Subcutaneous abdominal adipose tissue (tissue), 5 donors: ENCODE data around the gene C16orf90.

Experiments used
- H3K27ac ChIP-seq: one replicate; pipeline ENCODE4 v1.7.0; 2013; ENCODE audit warnings: low read depth, mild to moderate bottlenecking, inconsistent platforms, low read length, moderate library complexity
- H3K27me3 ChIP-seq, 5 donors: one replicate each; pipeline ENCODE4 v1.7.0; 2013; ENCODE audit warnings: low read length in 5 of 5, inconsistent platforms in 1 of 5; ENCODE audit not compliant: control insufficient read depth in 5 of 5, insufficient read depth in 4 of 5
- H3K36me3 ChIP-seq, 5 donors: one replicate each; pipeline ENCODE4 v1.7.0; 2013; ENCODE audit warnings: low read length in 5 of 5; ENCODE audit not compliant: control insufficient read depth in 5 of 5, insufficient read depth in 5 of 5
- H3K4me1 ChIP-seq, 5 donors: one replicate each; pipeline ENCODE4 v1.7.0; 2013; ENCODE audit warnings: low read length in 5 of 5, mild to moderate bottlenecking in 3 of 5, moderate library complexity in 1 of 5; ENCODE audit not compliant: control insufficient read depth in 5 of 5, insufficient read depth in 5 of 5
- H3K4me3 ChIP-seq, 5 donors: one replicate each; pipeline ENCODE4 v1.7.0; 2013; ENCODE audit warnings: low read length in 5 of 5, low read depth in 1 of 5
- H3K9ac ChIP-seq, 5 donors: one replicate each; pipeline ENCODE4 v1.7.0; 2013; ENCODE audit warnings: low read length in 5 of 5, mild to moderate bottlenecking in 4 of 5, moderate library complexity in 3 of 5
- H3K9me3 ChIP-seq, 5 donors: one replicate each; pipeline ENCODE4 v1.7.0; 2013; ENCODE audit warnings: low read length in 5 of 5; ENCODE audit not compliant: control insufficient read depth in 5 of 5
- donor health status: healthy.
- donor health status: healthy.
- donor health status: healthy.
- donor health status: healthy.
- donor health status: healthy.

C16orf90 gene

GRCh38 chr16:3485821-3486505 lies 9.3 kb downstream of the C16orf90 start:
- peaks cover 0 to under 1% (median 0%) of the 10 kb centered on the region in 5 donors for H3K4me1 ChIP-seq
- H3K27me3 ChIP-seq: no peaks in the 10 kb centered on the region
- H3K27ac ChIP-seq: no peak overlapping the region
- H3K9me3 ChIP-seq: no peaks in the 10 kb centered on the region
- no peak overlapping the region for H3K4me3 ChIP-seq
- H3K9ac ChIP-seq: no peak overlapping the region
- H3K36me3 ChIP-seq: peaks cover 0 to 68% (median 62%) of the 10 kb centered on the region in 5 donors

- Histone ChIP-seq H3K27ac (no peak overlapping the region), H3K27me3 (no peaks in the 10 kb centered on the region), H3K4me1 (no peaks in the 10 kb centered on the region), H3K36me3 (peaks cover 0 to 73% (median 64%) of the 10 kb centered on the region in 5 donors), H3K9ac (no peak overlapping the region), H3K9me3 (no peaks in the 10 kb centered on the region), H3K4me3 (no peak overlapping the region)
Measured at GRCh38 chr16:3485097-3485745, 10.1 kb downstream of the C16orf90 start.

- Histone ChIP-seq H3K9ac (no peak overlapping the region), H3K27me3 (no peaks in the 10 kb centered on the region), H3K4me1 (no peaks in the 10 kb centered on the region), H3K9me3 (no peaks in the 10 kb centered on the region), H3K36me3 (peaks cover 0 to 79% (median 70%) of the 10 kb centered on the region in 5 donors), H3K4me3 (no peak overlapping the region), H3K27ac (no peak overlapping the region)
Measured at GRCh38 chr16:3484318-3485096, 10.8 kb downstream of the C16orf90 start.

- no peaks in the 10 kb centered on the region for H3K4me1 ChIP-seq
- no peak overlapping the region for H3K27ac ChIP-seq
- H3K9ac ChIP-seq: no peak overlapping the region
- H3K4me3 ChIP-seq: no peak overlapping the region
- H3K27me3 ChIP-seq: no peaks in the 10 kb centered on the region
- peaks cover 0 to 89% (median 82%) of the 10 kb centered on the region in 5 donors for H3K36me3 ChIP-seq
- no peaks in the 10 kb centered on the region for H3K9me3 ChIP-seq
Measured at GRCh38 chr16:3482659-3483241, 12.5 kb downstream of the C16orf90 start.

GRCh38 chr16:3481696-3482658 lies 13.3 kb downstream of the C16orf90 start:
- Histone ChIP-seq H3K27me3 (no peaks in the 10 kb centered on the region), H3K4me3 (no peak overlapping the region), H3K27ac (no peak overlapping the region), H3K9me3 (no peaks in the 10 kb centered on the region), H3K4me1 (no peaks in the 10 kb centered on the region), H3K9ac (no peak overlapping the region), H3K36me3 (peaks cover 0 to 83% (median 80%) of the 10 kb centered on the region in 5 donors)

- Histone ChIP-seq H3K27ac (no peak overlapping the region), H3K9me3 (no peaks in the 10 kb centered on the region), H3K9ac (no peak overlapping the region), H3K4me1 (no peaks in the 10 kb centered on the region), H3K4me3 (no peak overlapping the region), H3K36me3 (peaks cover 0 to 78% (median 73%) of the 10 kb centered on the region in 5 donors), H3K27me3 (no peaks in the 10 kb centered on the region)
Measured at GRCh38 chr16:3480901-3481695, 14.2 kb downstream of the C16orf90 start.

GRCh38 chr16:3479654-3480216 lies 15.6 kb downstream of the C16orf90 start:
- Histone ChIP-seq H3K4me3 (no peak overlapping the region), H3K27ac (no peak overlapping the region), H3K27me3 (no peaks in the 10 kb centered on the region), H3K4me1 (no peaks in the 10 kb centered on the region), H3K36me3 (peaks cover 0 to 69% (median 60%) of the 10 kb centered on the region in 5 donors), H3K9me3 (no peaks in the 10 kb centered on the region), H3K9ac (no peak overlapping the region)

GRCh38 chr16:3478242-3478925 lies 16.9 kb downstream of the C16orf90 start:
- H3K9ac ChIP-seq: no peak overlapping the region
- H3K27ac ChIP-seq: no peak overlapping the region
- no peaks in the 10 kb centered on the region for H3K9me3 ChIP-seq
- no peak overlapping the region for H3K4me3 ChIP-seq
- H3K36me3 ChIP-seq: peaks cover 0 to 56% (median 47%) of the 10 kb centered on the region in 5 donors
- H3K4me1 ChIP-seq: no peaks in the 10 kb centered on the region
- no peaks in the 10 kb centered on the region for H3K27me3 ChIP-seq
